HPDE6-E6E7 (cell line): ENCODE measurements around the gene PLXDC2.

ENCODE experiments used
- DNase-seq: peaks from one replicate; pipeline ENCODE4 v3.0.0; 2011; ENCODE audit warnings: missing footprints; ENCODE audit errors: extremely low spot score

The PLXDC2 gene

GRCh38 chr10:19911886-19912285 is 95.7 kb downstream of the PLXDC2 start:
- DNase-seq: no peak

- DNase-seq: no peak
Observed at GRCh38 chr10:19913987-19914386, 97.8 kb downstream of the PLXDC2 start.

GRCh38 chr10:19915125-19915524 is 98.9 kb downstream of the PLXDC2 start:
- no peak for DNase-seq

- no peak for DNase-seq
Observed at GRCh38 chr10:19915816-19916215, 99.6 kb downstream of the PLXDC2 start.

GRCh38 chr10:19917751-19918478 is 101.7 kb downstream of the PLXDC2 start:
- DNase-seq: no peak

GRCh38 chr10:19918794-19919193 is 102.6 kb downstream of the PLXDC2 start:
- peak; percentile 1 for DNase-seq

- no peak for DNase-seq
Observed at GRCh38 chr10:19919671-19920070, 103.4 kb downstream of the PLXDC2 start.

- DNase-seq: no peak
Observed at GRCh38 chr10:19920075-19920726, 104.0 kb downstream of the PLXDC2 start.

- no peak for DNase-seq
Observed at GRCh38 chr10:19921300-19922140, 105.3 kb downstream of the PLXDC2 start.

GRCh38 chr10:19922236-19922963 is 106.2 kb downstream of the PLXDC2 start:
- peak; percentile 6 for DNase-seq

GRCh38 chr10:19925064-19925463 is 108.8 kb downstream of the PLXDC2 start:
- no peak for DNase-seq

- no peak for DNase-seq
Observed at GRCh38 chr10:19928936-19929335, 112.7 kb downstream of the PLXDC2 start.

GRCh38 chr10:19929506-19930140 is 113.4 kb downstream of the PLXDC2 start:
- DNase-seq: no peak

GRCh38 chr10:19930936-19931893 is 115.0 kb downstream of the PLXDC2 start:
- DNase-seq: peak; percentile 29

- DNase-seq: no peak
Observed at GRCh38 chr10:19931894-19932590, 115.8 kb downstream of the PLXDC2 start.

- no peak for DNase-seq
Observed at GRCh38 chr10:19932806-19933371, 116.7 kb downstream of the PLXDC2 start.

GRCh38 chr10:19933772-19934171 is 117.5 kb downstream of the PLXDC2 start:
- DNase-seq: no peak

GRCh38 chr10:19935176-19935575 is 118.9 kb downstream of the PLXDC2 start:
- DNase-seq: no peak

GRCh38 chr10:19936289-19936688 is 120.1 kb downstream of the PLXDC2 start:
- no peak for DNase-seq
